ENCODE results near the gene TMEM130. TPM values are rescaled to one million over a fixed set of nuclear protein-coding genes. Genes with fewer than 3 reads are reported as not detected.

Gene TMEM130
- polyA plus RNA-seq, 3 donors: 0.05 TPM; not detected in 2

GRCh38 chr7:98830972-98831548 is 38.8 kb downstream of the TMEM130 start:
- Mint-ChIP-seq H3K4me3 (no peak overlapping the region), H3K9me3 (peaks cover 0 to 4% (median 0%) of the 10 kb centered on the region in 7 donors), H3K27ac (no peak overlapping the region), H3K4me1 (no peaks in the 10 kb centered on the region), H3K27me3 (ENCODE audit: low read depth in 3 of 3) (peaks cover 2 to 14% (median 11%) of the 10 kb centered on the region in 3 donors), H3K36me3 (no peaks in the 10 kb centered on the region)
- Histone ChIP-seq H3K4me1 (ENCODE audit: control insufficient read depth in 1 of 2, insufficient read depth in 2 of 2, low read length in 2 of 2) (no peaks in the 10 kb centered on the region), H3K4me3 (replicated peaks in 1 of 3; ENCODE audit: low read depth in 2 of 3, low read length in 3 of 3) (no peak overlapping the region), H3K9ac (ENCODE audit: insufficient read depth, low read length, poor library complexity, severe bottlenecking) (no peak overlapping the region), H4K20me1 (ENCODE audit: insufficient read depth, low read length) (no peaks in the 10 kb centered on the region), H3K9me3 (replicated peaks in 1 of 2; ENCODE audit: control insufficient read depth in 1 of 2, insufficient read depth in 1 of 2, low read length in 2 of 2) (no peaks in the 10 kb centered on the region), H2AFZ (ENCODE audit: insufficient read depth, low read depth, low read length, poor library complexity, severe bottlenecking) (no peak overlapping the region), H3K27me3 (ENCODE audit: control insufficient read depth in 2 of 2, insufficient read depth in 2 of 2, low read length in 2 of 2) (no peaks in the 10 kb centered on the region), H3K27ac (ENCODE audit: low read depth in 1 of 2, low read length in 2 of 2) (no peak overlapping the region), H3K36me3 (replicated peaks in 1 of 2; ENCODE audit: control insufficient read depth in 1 of 2, insufficient read depth in 2 of 2, low read length in 2 of 2) (no peaks in the 10 kb centered on the region), H3K4me2 (replicated peaks; ENCODE audit: extremely low read depth, low read length, poor library complexity, severe bottlenecking) (no peak overlapping the region), H3K79me2 (ENCODE audit: insufficient read depth, low read length) (no peaks in the 10 kb centered on the region)
- TF ChIP-seq CTCF (IDR thresholded peaks at IDR 0.05): no peak
- intact Hi-C loops (cut with micrococcal nuclease): no loop called here
- no peak for DNase-seq
- WGBS (ENCODE audit: insufficient coverage): no CpG with 5 or more reads among the region's 2 CpGs

- H3K9ac ChIP-seq (ENCODE audit: insufficient read depth, low read length, poor library complexity, severe bottlenecking): no peak overlapping the region
- H3K4me1 Mint-ChIP-seq: no peaks in the 10 kb centered on the region
- intact Hi-C loops (cut with micrococcal nuclease): no loop called here
- no peaks in the 10 kb centered on the region for H3K27me3 ChIP-seq (ENCODE audit: control insufficient read depth in 2 of 2, insufficient read depth in 2 of 2, low read length in 2 of 2)
- no peak overlapping the region for H3K4me3 Mint-ChIP-seq
- TF ChIP-seq CTCF (IDR thresholded peaks at IDR 0.05): no peak
- no peak overlapping the region for H3K27ac ChIP-seq (ENCODE audit: low read depth in 1 of 2, low read length in 2 of 2)
- H2AFZ ChIP-seq (ENCODE audit: insufficient read depth, low read depth, low read length, poor library complexity, severe bottlenecking): no peak overlapping the region
- H3K79me2 ChIP-seq (ENCODE audit: insufficient read depth, low read length): no peaks in the 10 kb centered on the region
- H3K36me3 Mint-ChIP-seq: no peaks in the 10 kb centered on the region
- H3K27ac Mint-ChIP-seq: no peak overlapping the region
- DNase-seq: no peak
- no peaks in the 10 kb centered on the region for H4K20me1 ChIP-seq (ENCODE audit: insufficient read depth, low read length)
- H3K27me3 Mint-ChIP-seq (ENCODE audit: low read depth in 3 of 3): peaks cover 1 to 11% (median 10%) of the 10 kb centered on the region in 3 donors
- no peaks in the 10 kb centered on the region for H3K36me3 ChIP-seq (replicated peaks in 1 of 2; ENCODE audit: control insufficient read depth in 1 of 2, insufficient read depth in 2 of 2, low read length in 2 of 2)
- H3K4me1 ChIP-seq (ENCODE audit: control insufficient read depth in 1 of 2, insufficient read depth in 2 of 2, low read length in 2 of 2): no peaks in the 10 kb centered on the region
- peaks cover 0 to 4% (median 0%) of the 10 kb centered on the region in 7 donors for H3K9me3 Mint-ChIP-seq
- H3K4me2 ChIP-seq (replicated peaks; ENCODE audit: extremely low read depth, low read length, poor library complexity, severe bottlenecking): no peak overlapping the region
- H3K9me3 ChIP-seq (replicated peaks in 1 of 2; ENCODE audit: control insufficient read depth in 1 of 2, insufficient read depth in 1 of 2, low read length in 2 of 2): no peaks in the 10 kb centered on the region
- WGBS (ENCODE audit: insufficient coverage): 89% methylated on average over 8 of the region's 8 CpGs
- no peak overlapping the region for H3K4me3 ChIP-seq (replicated peaks in 1 of 3; ENCODE audit: low read depth in 2 of 3, low read length in 3 of 3)
These were observed 41.4 kb downstream of the TMEM130 start for GRCh38 chr7:98828368-98828767.
